C4-2B (cell line): ENCODE measurements around the gene GUCA2B.

Source experiments
- H3K27ac ChIP-seq: fragments of 450-650 bp; 2 replicates; pipeline ENCODE4 v1.5.1; 2017
- CTCF ChIP-seq: fragments of 450-650 bp; conservative IDR thresholded peaks from 2 replicates; pipeline ENCODE4 v1.5.1; 2017; ENCODE audit warnings: mild to moderate bottlenecking
- ZFX ChIP-seq: fragments of 450-650 bp; IDR thresholded peaks from 2 replicates; pipeline ENCODE4 v1.6.1; 2017

Gene GUCA2B

GRCh38 chr1:42148166-42148565, 5.0 kb upstream of the GUCA2B start:
- H3K27ac ChIP-seq = no peak overlapping the region
- TF ChIP-seq CTCF = no peak
- no peak for TF ChIP-seq ZFX

- no peak overlapping the region for H3K27ac ChIP-seq
- no peak for TF ChIP-seq CTCF
- TF ChIP-seq ZFX = no peak
These were observed 2.6 kb upstream of the GUCA2B start for GRCh38 chr1:42150651-42151050.

GRCh38 chr1:42152119-42152518, 1.1 kb upstream of the GUCA2B start:
- no peak overlapping the region for H3K27ac ChIP-seq
- no peak for TF ChIP-seq CTCF
- TF ChIP-seq ZFX = no peak

- no peak overlapping the region for H3K27ac ChIP-seq
- TF ChIP-seq CTCF (no peak), ZFX (no peak)
These were observed 414 bp downstream of the GUCA2B start for GRCh38 chr1:42153624-42154023.

- H3K27ac ChIP-seq = no peak overlapping the region
- TF ChIP-seq CTCF = no peak
- TF ChIP-seq ZFX = no peak
These were observed 1.5 kb downstream of the GUCA2B start for GRCh38 chr1:42154685-42155084.

GRCh38 chr1:42155362-42155761, 2.2 kb downstream of the GUCA2B start:
- no peak overlapping the region for H3K27ac ChIP-seq

GRCh38 chr1:42157667-42158066, 4.5 kb downstream of the GUCA2B start:
- TF ChIP-seq CTCF (no peak), ZFX (no peak)
- H3K27ac ChIP-seq = no peak overlapping the region

More at GRCh38 chr1:42155362-42155761, 2.2 kb downstream of the GUCA2B start:
- TF ChIP-seq ZFX = no peak
- no peak for TF ChIP-seq CTCF
